Naive thymus-derived CD4-positive, alpha-beta T cell (primary cell): ENCODE data around the gene SPEF2. TPM values are rescaled to one million over a fixed set of nuclear protein-coding genes. Genes with fewer than 3 reads are reported as not detected.

Source experiments
- ATAC-seq: fragments of 150-1000 bp; cut with Tn5 transposase; 2 replicates; pipeline ENCODE4 v1.10.0; 2021; ENCODE audit warnings: mild to moderate bottlenecking, moderate library complexity
- CTCF ChIA-PET: fragments of 350-600 bp; sonication (Branson Sonifier 250); formaldehyde crosslinking; loops from one replicate; lab custom pipeline; 2021; ENCODE audit warnings: antibody characterized with exemption; lab: Charles Lee
- POLR2A ChIA-PET: fragments of 350-600 bp; sonication (Branson Sonifier 250); formaldehyde crosslinking; loops from one replicate; lab custom pipeline; 2021; ENCODE audit warnings: antibody characterized with exemption, inconsistent platforms; lab: Charles Lee
- DNase-seq, 9 donors: peaks; one replicate each; pipeline versions ENCODE4 v3.0.0 to v3.0.0-alpha.2; 2020 to 2022; ENCODE audit warnings: mixed read lengths in 1 of 9
- H3K27ac ChIP-seq: one replicate; pipeline ENCODE4 v1.7.0; 2013; ENCODE audit warnings: mild to moderate bottlenecking, low read depth, low read length, moderate library complexity
- H3K27me3 ChIP-seq, 2 donors: one replicate each; pipeline ENCODE4 v1.7.0; 2013; ENCODE audit warnings: low read length in 2 of 2, mild to moderate bottlenecking in 2 of 2, moderate library complexity in 2 of 2; ENCODE audit not compliant: control insufficient read depth in 2 of 2, insufficient read depth in 2 of 2
- H3K36me3 ChIP-seq, 3 experiments: 1 replicate in 2 of 3; 2 replicates in 1 of 3; pipeline ENCODE4 v1.7.0; 2013; ENCODE audit warnings: low read length in 3 of 3, mild to moderate bottlenecking in 3 of 3, moderate library complexity in 1 of 3; ENCODE audit not compliant: insufficient read depth in 3 of 3, control insufficient read depth in 2 of 3
- H3K4me1 ChIP-seq, 2 donors: one replicate each; pipeline ENCODE4 v1.7.0; 2013; ENCODE audit warnings: low read length in 2 of 2, mild to moderate bottlenecking in 2 of 2, moderate library complexity in 1 of 2; ENCODE audit not compliant: control insufficient read depth in 2 of 2, insufficient read depth in 2 of 2
- H3K4me3 ChIP-seq: 2 replicates; pipeline ENCODE4 v1.7.0; 2013; ENCODE audit warnings: mild to moderate bottlenecking, low read length
- H3K9me3 ChIP-seq, 3 experiments: 1 replicate in 2 of 3; 2 replicates in 1 of 3; pipeline ENCODE4 v1.7.0; 2013; ENCODE audit warnings: low read length in 3 of 3; ENCODE audit not compliant: control insufficient read depth in 2 of 3
- H3K27ac Mint-ChIP-seq, 9 donors: one replicate each; pipeline ENCODE4 v1.8.0; 2020 to 2022; ENCODE audit warnings: mixed read lengths in 9 of 9, mild to moderate bottlenecking in 8 of 9, moderate library complexity in 5 of 9, inconsistent platforms in 2 of 9
- H3K27me3 Mint-ChIP-seq, 5 donors: one replicate each; pipeline ENCODE4 v1.8.0; 2021 to 2022; ENCODE audit warnings: mixed read lengths in 5 of 5, mild to moderate bottlenecking in 1 of 5
- H3K36me3 Mint-ChIP-seq, 5 donors: one replicate each; pipeline ENCODE4 v1.8.0; 2020 to 2022; ENCODE audit warnings: mixed read lengths in 5 of 5, mild to moderate bottlenecking in 3 of 5, inconsistent platforms in 1 of 5
- H3K4me1 Mint-ChIP-seq, 7 donors: one replicate each; pipeline ENCODE4 v1.8.0; 2020 to 2022; ENCODE audit warnings: mixed read lengths in 7 of 7, mild to moderate bottlenecking in 3 of 7, inconsistent platforms in 1 of 7
- H3K4me3 Mint-ChIP-seq, 10 donors: one replicate each; pipeline ENCODE4 v1.8.0; 2020 to 2022; ENCODE audit warnings: mild to moderate bottlenecking in 10 of 10, mixed read lengths in 10 of 10, moderate library complexity in 6 of 10, inconsistent platforms in 2 of 10
- H3K9me3 Mint-ChIP-seq, 11 donors: one replicate each; pipeline ENCODE4 v1.8.0; 2020 to 2022; ENCODE audit warnings: mixed read lengths in 11 of 11, mild to moderate bottlenecking in 4 of 11, inconsistent platforms in 1 of 11, moderate library complexity in 1 of 11
- intact Hi-C, 2 donors: fragments of 100-400 bp; cut with micrococcal nuclease; formaldehyde crosslinking; loops; one replicate each; pipeline ENCODE4 v1.15.1; 2023
- polyA plus RNA-seq, 2 donors: library from polyadenylated mRNA; unstranded; fragments of 300-500 nt; fragmentation: Illumina TruSeq; gene quantifications; one replicate each; pipeline ENCODE4 v1.2.3, GENCODE V29; 2021
- total RNA-seq, 6 experiments: library from RNA in 5 of 6; stranded (reverse) in 5 of 6; gene quantifications; 1 replicate in 5 of 6; 2 replicates in 1 of 6; pipeline ENCODE4 v1.2.3 and lab custom pipeline; 2021 to 2026

SPEF2 gene
- total and polyA plus RNA-seq, 7 experiments from 2014 or later: 5.5 to 13.5 (median 7.7) TPM

DNA sequence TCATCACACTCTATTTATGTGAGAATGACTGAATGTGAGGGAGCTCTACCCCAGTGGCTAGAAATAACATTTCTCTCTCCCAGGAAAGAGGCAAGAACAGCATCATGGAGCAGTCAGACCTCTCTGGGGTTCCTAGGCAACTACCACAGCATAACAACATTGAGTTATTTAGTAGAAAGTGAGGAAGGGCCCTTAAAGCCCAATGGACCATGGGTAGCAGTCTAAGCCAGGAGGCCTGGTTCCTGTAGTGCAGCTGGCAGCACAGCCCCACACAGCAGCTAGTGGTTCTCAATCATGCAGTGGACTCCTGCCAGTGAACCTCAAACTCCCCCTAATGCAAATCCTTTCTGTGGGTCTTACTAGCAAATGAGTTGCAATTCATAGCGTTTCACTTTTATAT lies 55.3 kb downstream of the SPEF2 start:
- Mint-ChIP-seq H3K27me3 (no peaks in the 10 kb centered on the region), H3K9me3 (peaks cover 0 to 2% (median 0%) of the 10 kb centered on the region in 11 donors), H3K4me1 (peaks cover 20 to 88% (median 75%) of the 10 kb centered on the region in 7 donors), H3K27ac (peak overlapping the region; percentile 87 to 96 (median 92)), H3K4me3 (peak overlapping the region in 9 of 10 donors; percentile 47 to 81 (median 66)), H3K36me3 (peaks cover 0 to 18% (median 4%) of the 10 kb centered on the region in 5 donors)
- ATAC-seq (peak; percentile 88), DNase-seq (peak in 8 of 9 donors; percentile 30 to 68 (median 52))
- Histone ChIP-seq H3K27me3 (no peaks in the 10 kb centered on the region), H3K9me3 (no peaks in the 10 kb centered on the region), H3K27ac (peak overlapping the region; percentile 62), H3K36me3 (no peaks in the 10 kb centered on the region), H3K4me3 (peak overlapping the region; percentile 14), H3K4me1 (peaks cover 36 to 41% of the 10 kb centered on the region in 2 donors)
- POLR2A ChIA-PET: interaction anchor here (0.6 to 2.6 kb wide), 12 partner anchors 9 to 252 kb away, joined by 3 to 10 read pairs (median 6); no protein-coding TSS in a partner anchor
- CTCF ChIA-PET: interaction anchor here (1.0 to 2.1 kb wide), 6 partner anchors 13 to 180 kb away, joined by 3 to 13 read pairs (median 3); partner anchors contain the start of gene SPEF2
- intact Hi-C loops: loop anchor here (1.0 to 5.0 kb wide), 9 partner anchors 22 to 479 kb away; partner anchors contain the start of genes LMBRD2 (in 1 of the 2), SKP2 (in 1 of the 2) and SPEF2 (in 1 of the 2)

DNA sequence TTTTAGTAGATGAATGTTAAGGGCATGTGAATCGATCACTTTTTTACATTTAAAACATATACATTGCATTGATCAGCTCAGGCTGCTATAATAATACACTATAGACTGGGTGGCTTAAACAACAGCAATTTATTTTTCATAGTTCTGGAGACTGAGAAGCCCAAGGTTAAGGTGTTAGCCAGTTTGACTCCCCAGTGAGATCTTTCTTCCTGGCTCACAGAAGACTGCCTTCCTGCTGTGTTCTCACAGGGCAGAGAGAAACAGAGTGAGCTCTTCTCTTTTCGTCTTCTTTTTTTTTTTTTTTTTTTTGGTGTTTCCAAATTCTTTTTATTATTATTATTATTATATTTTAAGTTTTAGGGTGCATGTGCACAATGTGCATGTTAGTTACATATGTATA lies 56.4 kb downstream of the SPEF2 start:
- no peak overlapping the region for H3K4me3 ChIP-seq
- H3K27me3 ChIP-seq: no peaks in the 10 kb centered on the region
- no peaks in the 10 kb centered on the region for H3K9me3 Mint-ChIP-seq
- no peaks in the 10 kb centered on the region for H3K36me3 ChIP-seq
- intact Hi-C loops: loop anchor here (5.0 kb wide), 3 partner anchors 88 to 478 kb away; partner anchors contain the start of genes LMBRD2 (in 1 of the 2) and SKP2 (in 1 of the 2)
- peak in 1 of 9 donors; percentile 20 for DNase-seq
- peak overlapping the region; percentile 87 to 97 (median 92) for H3K27ac Mint-ChIP-seq
- no peak for ATAC-seq
- no peaks in the 10 kb centered on the region for H3K27me3 Mint-ChIP-seq
- H3K4me1 Mint-ChIP-seq: peaks cover 20 to 88% (median 77%) of the 10 kb centered on the region in 7 donors
- CTCF ChIA-PET: interaction anchor here (1.4 to 2.1 kb wide), 3 partner anchors 16 to 57 kb away, joined by 3 to 13 read pairs (median 3); partner anchors contain the start of gene SPEF2
- POLR2A ChIA-PET: interaction anchor here (0.7 to 2.3 kb wide), 7 partner anchors 13 to 207 kb away, joined by 3 to 10 read pairs (median 6); no protein-coding TSS in a partner anchor
- H3K27ac ChIP-seq: peak overlapping the region; percentile 62
- peaks cover 36 to 42% of the 10 kb centered on the region in 2 donors for H3K4me1 ChIP-seq
- no peaks in the 10 kb centered on the region for H3K9me3 ChIP-seq
- peak overlapping the region; percentile 33 to 81 (median 66) for H3K4me3 Mint-ChIP-seq
- H3K36me3 Mint-ChIP-seq: peaks cover 0 to 14% (median 4%) of the 10 kb centered on the region in 5 donors

DNA sequence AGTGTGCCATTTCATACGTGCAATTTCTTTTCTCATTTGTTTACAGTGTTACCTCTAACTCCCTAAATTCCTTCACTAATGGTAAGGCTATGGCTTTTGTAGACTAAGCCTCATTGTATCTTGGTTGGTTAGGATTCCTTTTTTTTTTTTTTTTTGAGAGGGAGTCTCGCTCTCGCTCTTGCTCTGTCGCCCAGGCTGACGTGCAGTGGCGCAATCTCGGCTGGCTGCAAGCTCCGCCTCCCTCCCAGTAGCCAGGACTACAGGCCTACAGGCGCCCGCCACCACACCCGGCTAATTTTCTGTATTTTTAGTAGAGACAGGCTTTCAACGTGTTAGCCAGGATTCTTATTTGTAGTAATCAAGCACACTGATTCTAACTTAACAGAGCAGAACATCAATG lies 57.7 kb downstream of the SPEF2 start:
- Mint-ChIP-seq H3K4me1 (peaks cover 18 to 88% (median 75%) of the 10 kb centered on the region in 7 donors), H3K4me3 (no peak overlapping the region), H3K36me3 (peaks cover 0 to 6% (median 4%) of the 10 kb centered on the region in 5 donors), H3K9me3 (no peaks in the 10 kb centered on the region), H3K27me3 (no peaks in the 10 kb centered on the region), H3K27ac (peak overlapping the region in 8 of 9 donors; percentile 32 to 97 (median 90))
- Histone ChIP-seq H3K36me3 (no peaks in the 10 kb centered on the region), H3K4me3 (no peak overlapping the region), H3K27ac (no peak overlapping the region), H3K27me3 (no peaks in the 10 kb centered on the region), H3K4me1 (peaks cover 32 to 38% of the 10 kb centered on the region in 2 donors), H3K9me3 (no peaks in the 10 kb centered on the region)
- DNase-seq (no peak), ATAC-seq (no peak)
- CTCF ChIA-PET: no interaction called here
- POLR2A ChIA-PET: no interaction called here
- intact Hi-C loops: no loop called here

DNA sequence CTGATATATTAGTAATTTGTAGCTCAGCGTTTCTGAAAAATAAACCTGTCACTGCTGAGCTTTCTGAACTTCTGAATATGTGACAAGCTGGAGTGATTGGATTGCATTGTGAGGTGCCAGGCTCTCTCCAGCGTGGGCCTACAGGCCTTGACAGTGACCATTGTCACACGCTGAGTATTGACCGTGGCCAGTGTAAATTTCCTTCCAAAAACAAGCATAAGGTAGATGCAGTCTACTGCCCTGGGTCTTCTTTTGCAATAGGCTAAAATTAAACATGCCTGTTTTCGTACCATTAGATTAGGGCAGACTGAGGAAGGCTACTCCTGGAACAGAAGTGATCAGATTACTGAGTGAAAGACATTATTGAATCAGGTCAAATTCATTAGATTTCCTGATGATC lies 60.2 kb downstream of the SPEF2 start:
- no peaks in the 10 kb centered on the region for H3K27me3 Mint-ChIP-seq
- no peak overlapping the region for H3K4me3 Mint-ChIP-seq
- ATAC-seq (no peak), DNase-seq (no peak)
- peak overlapping the region in 5 of 9 donors; percentile 20 to 79 (median 60) for H3K27ac Mint-ChIP-seq
- no peak overlapping the region for H3K4me3 ChIP-seq
- intact Hi-C loops: no loop called here
- peaks cover 0 to 6% (median 4%) of the 10 kb centered on the region in 5 donors for H3K36me3 Mint-ChIP-seq
- no peaks in the 10 kb centered on the region for H3K27me3 ChIP-seq
- H3K4me1 ChIP-seq: peaks cover 12 to 23% of the 10 kb centered on the region in 2 donors
- H3K9me3 ChIP-seq: no peaks in the 10 kb centered on the region
- ChIA-PET CTCF (interaction anchor here (1.0 kb wide), 1 partner anchor 101 kb away, joined by 3 read pairs; no protein-coding TSS in a partner anchor), POLR2A (no interaction called here)
- peaks cover 0 to 4% (median 0%) of the 10 kb centered on the region in 11 donors for H3K9me3 Mint-ChIP-seq
- no peak overlapping the region for H3K27ac ChIP-seq
- H3K36me3 ChIP-seq: no peaks in the 10 kb centered on the region
- H3K4me1 Mint-ChIP-seq: peaks cover 13 to 65% (median 51%) of the 10 kb centered on the region in 7 donors

DNA sequence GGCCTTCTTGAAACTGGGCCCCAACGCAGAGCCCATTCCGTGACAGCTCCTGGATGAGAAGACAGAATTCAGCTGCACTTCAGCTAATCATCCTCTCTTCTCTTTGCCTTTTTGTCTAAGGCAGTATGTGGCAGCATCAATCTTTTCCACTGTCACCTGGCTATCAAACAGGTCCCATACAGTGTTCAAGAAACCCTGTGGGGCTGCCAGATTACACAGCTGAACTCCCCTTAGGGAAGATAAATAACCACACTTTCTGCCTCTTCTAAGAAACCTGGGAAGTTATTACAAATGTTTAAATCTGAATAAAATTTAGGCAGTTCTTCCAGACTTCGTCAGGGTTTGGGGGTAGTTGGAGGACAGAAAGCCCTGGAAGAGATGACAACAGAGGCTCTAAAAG lies 61.0 kb downstream of the SPEF2 start:
- Histone ChIP-seq H3K36me3 (no peaks in the 10 kb centered on the region), H3K27ac (no peak overlapping the region), H3K4me3 (no peak overlapping the region), H3K4me1 (peaks cover 4 to 15% of the 10 kb centered on the region in 2 donors), H3K9me3 (no peaks in the 10 kb centered on the region), H3K27me3 (no peaks in the 10 kb centered on the region)
- intact Hi-C loops: no loop called here
- peaks cover 9 to 57% (median 43%) of the 10 kb centered on the region in 7 donors for H3K4me1 Mint-ChIP-seq
- no peak for DNase-seq
- H3K36me3 Mint-ChIP-seq: peaks cover 0 to 6% (median 4%) of the 10 kb centered on the region in 5 donors
- H3K27me3 Mint-ChIP-seq: no peaks in the 10 kb centered on the region
- peak overlapping the region in 8 of 9 donors; percentile 58 to 92 (median 70) for H3K27ac Mint-ChIP-seq
- ATAC-seq: no peak
- ChIA-PET POLR2A (interaction anchor here (1.0 to 1.2 kb wide), 2 partner anchors 27 to 143 kb away, joined by 3 to 4 read pairs; no protein-coding TSS in a partner anchor), CTCF (interaction anchor here (1.0 to 1.4 kb wide), 2 partner anchors 20 to 100 kb away, joined by 3 read pairs; no protein-coding TSS in a partner anchor)
- H3K9me3 Mint-ChIP-seq: peaks cover 0 to 5% (median 0%) of the 10 kb centered on the region in 11 donors
- H3K4me3 Mint-ChIP-seq: peak overlapping the region in 1 of 10 donors; percentile 17

DNA sequence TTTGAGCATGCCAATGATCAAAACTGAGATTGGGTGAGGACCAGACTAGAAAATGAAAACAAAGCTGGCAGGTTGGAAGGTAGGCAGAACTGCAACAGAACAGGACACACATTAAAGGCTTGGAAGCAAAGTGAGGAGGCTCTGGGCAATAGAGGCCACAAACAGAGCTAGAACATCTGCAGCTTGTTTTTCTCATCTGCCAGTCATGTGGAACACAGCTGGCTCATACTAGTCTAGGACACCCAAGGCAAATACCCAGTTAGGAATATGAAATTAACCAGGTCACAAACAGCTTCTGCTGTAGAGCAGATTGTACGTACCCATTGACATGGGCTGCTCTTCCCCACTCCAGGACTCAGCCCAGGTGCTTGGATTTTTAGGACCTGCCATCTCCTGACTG lies 61.7 kb downstream of the SPEF2 start:
- Histone ChIP-seq H3K27me3 (no peaks in the 10 kb centered on the region), H3K36me3 (no peaks in the 10 kb centered on the region), H3K9me3 (no peaks in the 10 kb centered on the region), H3K27ac (no peak overlapping the region), H3K4me3 (no peak overlapping the region), H3K4me1 (peaks cover 0 to 11% of the 10 kb centered on the region in 2 donors)
- CTCF ChIA-PET: interaction anchor here (1.4 kb wide), 1 partner anchor 21 kb away, joined by 3 read pairs; no protein-coding TSS in a partner anchor
- DNase-seq (no peak), ATAC-seq (peak; percentile 14)
- Mint-ChIP-seq H3K9me3 (peaks cover 0 to 5% (median 0%) of the 10 kb centered on the region in 11 donors), H3K27me3 (no peaks in the 10 kb centered on the region), H3K4me1 (peaks cover 4 to 50% (median 39%) of the 10 kb centered on the region in 7 donors), H3K4me3 (peak overlapping the region in 2 of 10 donors; percentile 17 to 52), H3K27ac (peak overlapping the region in 8 of 9 donors; percentile 58 to 92 (median 70)), H3K36me3 (peaks cover 0 to 6% (median 4%) of the 10 kb centered on the region in 5 donors)
- POLR2A ChIA-PET: interaction anchor here (1.0 to 1.2 kb wide), 2 partner anchors 28 to 142 kb away, joined by 3 to 4 read pairs; no protein-coding TSS in a partner anchor
- intact Hi-C loops: no loop called here
